SK-N-MC (cell line): ENCODE results near the gene KAZN.

Source experiments
- EZH2 ChIP-seq: fragments of 200-600 bp; sonication (generic); IDR thresholded peaks from one replicate; pipeline ENCODE4 v1.6.1; 2017; ENCODE audit warnings: antibody characterized with exemption
- POLR2AphosphoS5 ChIP-seq: IDR thresholded peaks from 2 replicates; pipeline ENCODE4 v1.6.1; 2012; ENCODE audit warnings: mild to moderate bottlenecking, low read depth, low read length, borderline replicate concordance

GRCh38 chr1:15011160-15011559 lies 412.7 kb downstream of the KAZN start:
- TF ChIP-seq POLR2AphosphoS5 (no peak), EZH2 (no peak)
